ENCODE measurements around the gene PIP5K1B. TPM values are rescaled to one million over a fixed set of nuclear protein-coding genes. Genes with fewer than 3 reads are reported as not detected.
A peak's percentile ranks its signal among the peaks of the same experiment; 100 is the strongest.
"Not testable (repeated sequence)": the region's sequence is repeated elsewhere in the genome, so short reads cannot be mapped to it uniquely, and the experiment has no call there.

The PIP5K1B gene
- total RNA-seq, 3 donors from 2014 or later, result 0.48 to 1.6 (median 0.57) TPM

DNA sequence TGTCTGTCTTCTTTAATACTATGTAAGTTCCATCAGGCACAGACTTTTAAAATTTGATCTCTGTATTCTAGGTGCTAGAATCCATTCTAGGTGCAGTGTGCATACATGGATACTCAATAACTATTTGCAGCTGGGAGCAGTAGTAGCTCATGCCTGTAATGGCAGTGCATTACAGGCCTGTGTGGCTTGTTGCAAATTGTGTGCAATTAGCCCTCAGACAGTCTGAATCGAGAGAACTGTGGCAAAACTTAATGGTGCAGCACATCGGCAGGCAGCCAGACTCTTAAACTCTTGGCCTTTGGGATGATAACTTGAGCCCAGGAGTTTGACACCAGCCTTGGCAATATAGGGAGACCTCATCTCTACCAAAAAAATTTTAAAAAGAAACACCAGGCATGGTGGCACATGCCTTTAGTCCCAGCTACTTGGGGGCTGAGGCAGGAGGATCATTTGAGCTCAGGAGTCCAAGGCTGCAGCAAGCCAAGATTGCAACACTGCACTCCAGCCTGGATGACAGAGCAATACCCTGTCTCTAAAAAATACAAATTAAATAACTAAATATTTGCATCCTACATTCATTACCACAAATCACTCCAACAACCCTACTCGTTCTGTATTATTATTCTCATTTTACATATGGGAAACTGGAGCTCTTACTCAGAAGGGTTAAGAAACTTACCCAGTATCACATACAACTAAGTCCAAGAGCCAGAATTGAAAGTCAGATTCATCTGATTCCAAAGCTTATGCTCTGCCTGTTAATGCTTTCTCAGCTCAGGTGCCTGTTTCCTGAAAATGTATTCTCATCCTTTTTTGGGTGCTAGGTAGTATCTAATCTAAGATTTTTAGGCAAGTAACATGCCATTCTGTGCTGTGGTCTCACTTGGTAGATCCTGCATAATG, 278.7 kb downstream of the PIP5K1B start:
- no peak for DNase-seq
- ATAC-seq, result no peak
- Mint-ChIP-seq H3K4me1 (ENCODE audit: low read depth) (peaks cover 11% of the 10 kb centered on the region), H3K9me3 (no peaks in the 10 kb centered on the region), H3K27me3 (ENCODE audit: low read depth) (no peaks in the 10 kb centered on the region), H3K36me3 (ENCODE audit: insufficient read depth) (no peaks in the 10 kb centered on the region), H3K4me3 (no peak overlapping the region)

DNA sequence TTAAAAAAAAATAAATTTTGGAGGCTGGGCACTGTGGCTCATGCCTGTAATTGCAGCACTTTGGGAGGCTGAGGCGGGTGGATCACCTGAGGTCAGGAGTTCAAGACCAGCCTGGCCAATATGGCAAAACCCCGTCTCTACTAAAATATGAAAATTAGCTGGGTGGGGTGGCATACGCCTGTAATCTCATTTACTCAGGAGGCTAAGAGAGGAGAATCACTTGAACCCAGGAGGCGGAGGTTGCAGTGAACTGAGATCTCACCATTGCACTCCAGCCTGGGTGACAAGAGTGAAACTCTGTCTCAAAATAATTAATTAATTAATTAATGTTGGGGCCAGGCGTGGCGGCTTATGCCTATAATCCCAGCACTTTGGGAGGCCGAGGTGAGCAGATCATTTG, 281.9 kb downstream of the PIP5K1B start:
- H3K27me3 Mint-ChIP-seq (ENCODE audit: low read depth); H3K4me3 Mint-ChIP-seq; H3K9me3 Mint-ChIP-seq: not testable (repeated sequence)

DNA sequence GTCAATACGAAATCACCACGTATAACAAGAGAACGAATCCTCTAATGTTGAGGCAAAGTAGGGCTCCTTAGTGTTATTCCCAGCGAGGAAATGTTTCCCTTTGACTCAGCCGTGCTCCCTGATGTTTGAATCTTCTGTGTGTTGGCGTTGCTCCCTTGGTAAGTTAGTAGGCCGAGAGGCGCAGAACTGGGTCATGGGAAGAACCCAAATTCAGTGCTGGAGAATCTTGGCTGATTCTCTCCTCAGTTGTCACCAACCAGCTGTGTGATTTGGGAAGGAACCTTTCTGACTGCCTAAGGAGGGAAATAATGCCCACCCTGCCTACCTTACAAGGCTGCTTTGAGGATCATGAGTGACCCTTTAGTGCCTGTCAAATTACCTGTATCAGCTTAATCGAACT, 286.4 kb downstream of the PIP5K1B start:
- H3K9me3 Mint-ChIP-seq, result no peaks in the 10 kb centered on the region
- no peak overlapping the region for H3K4me3 Mint-ChIP-seq
- no peaks in the 10 kb centered on the region for H3K36me3 Mint-ChIP-seq (ENCODE audit: insufficient read depth)
- DNase-seq, result no peak
- H3K4me1 Mint-ChIP-seq (ENCODE audit: low read depth), result peaks cover 7% of the 10 kb centered on the region
- no peak for ATAC-seq
- H3K27me3 Mint-ChIP-seq (ENCODE audit: low read depth), result peaks cover 3% of the 10 kb centered on the region

More for the DNA sequence above, 281.9 kb downstream of the PIP5K1B start:
- H3K36me3 Mint-ChIP-seq (ENCODE audit: insufficient read depth); H3K4me1 Mint-ChIP-seq (ENCODE audit: low read depth); DNase-seq; ATAC-seq: not testable (repeated sequence)

DNA sequence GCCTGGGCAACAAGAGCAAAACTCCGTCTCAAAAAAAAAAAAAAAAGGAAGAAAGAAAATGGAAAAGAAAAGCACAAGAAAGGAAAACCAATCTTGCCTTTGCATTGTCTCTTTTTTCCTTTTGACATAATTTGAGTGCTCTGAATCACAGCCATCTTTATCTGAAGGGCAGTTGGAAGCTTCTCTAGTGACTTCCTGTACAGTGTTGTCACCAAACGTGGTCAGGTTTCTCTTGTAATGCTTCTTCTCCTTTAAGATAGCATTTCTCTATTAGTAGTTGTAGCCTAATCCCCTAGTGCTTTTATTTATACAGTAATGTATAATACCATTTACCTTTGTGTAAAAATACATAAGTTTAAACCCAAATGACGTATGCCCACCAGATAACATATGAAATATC, 290.7 kb downstream of the PIP5K1B start:
- ATAC-seq, result no peak
- Mint-ChIP-seq H3K4me3 (no peak overlapping the region), H3K9me3 (no peaks in the 10 kb centered on the region), H3K4me1 (ENCODE audit: low read depth) (peaks cover 27% of the 10 kb centered on the region), H3K36me3 (ENCODE audit: insufficient read depth) (no peaks in the 10 kb centered on the region), H3K27me3 (ENCODE audit: low read depth) (peaks cover 3% of the 10 kb centered on the region)
- DNase-seq, result no peak

DNA sequence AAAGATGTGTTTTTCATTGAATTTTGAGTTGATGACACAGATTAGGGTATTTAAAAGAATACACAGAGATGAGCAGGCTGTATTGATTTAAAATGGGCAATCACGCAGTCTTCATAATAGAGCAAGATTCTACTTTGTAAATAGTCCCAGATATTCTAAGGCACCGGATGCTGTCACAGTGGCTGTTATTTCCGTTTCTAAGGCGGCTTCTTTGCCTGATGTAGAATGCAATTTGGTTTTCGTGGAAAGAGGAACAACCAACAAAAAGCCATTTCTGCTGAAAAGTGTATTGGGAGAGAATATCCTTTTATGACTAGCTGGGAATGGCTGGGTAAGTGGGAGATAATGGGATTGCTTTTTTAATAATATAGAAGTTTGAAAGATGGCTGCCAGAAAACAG, 291.4 kb downstream of the PIP5K1B start:
- H3K4me3 Mint-ChIP-seq, result peak overlapping the region; percentile 51
- ATAC-seq, result no peak

DNA sequence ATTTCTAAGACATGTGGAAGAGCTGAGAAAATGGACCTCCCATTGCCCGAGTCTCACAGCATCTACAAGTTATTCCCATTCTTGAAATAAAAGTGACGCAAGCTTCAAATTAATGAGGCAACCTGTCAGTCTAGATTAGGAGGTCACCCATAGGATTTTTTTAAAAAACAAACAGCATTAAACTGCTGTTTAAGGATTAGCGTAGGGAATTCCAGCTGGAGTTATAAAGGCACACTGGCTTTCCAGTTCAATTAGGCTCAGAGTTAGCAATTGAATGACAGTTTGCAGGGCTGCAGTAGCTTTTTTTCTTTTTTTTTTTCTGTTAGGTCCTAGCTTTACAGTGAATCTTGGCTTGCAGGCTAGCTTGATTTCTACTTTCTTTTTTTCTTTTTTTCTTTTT, 292.6 kb downstream of the PIP5K1B start:
- peaks cover 3% of the 10 kb centered on the region for H3K27me3 Mint-ChIP-seq (ENCODE audit: low read depth)
- H3K9me3 Mint-ChIP-seq, result no peaks in the 10 kb centered on the region
- peaks cover 27% of the 10 kb centered on the region for H3K4me1 Mint-ChIP-seq (ENCODE audit: low read depth)
- H3K4me3 Mint-ChIP-seq, result no peak overlapping the region
- H3K36me3 Mint-ChIP-seq (ENCODE audit: insufficient read depth), result no peaks in the 10 kb centered on the region
- no peak for ATAC-seq
- no peak for DNase-seq

More for the DNA sequence above, 291.4 kb downstream of the PIP5K1B start:
- peaks cover 27% of the 10 kb centered on the region for H3K4me1 Mint-ChIP-seq (ENCODE audit: low read depth)
- no peaks in the 10 kb centered on the region for H3K9me3 Mint-ChIP-seq
- no peaks in the 10 kb centered on the region for H3K36me3 Mint-ChIP-seq (ENCODE audit: insufficient read depth)
- no peak for DNase-seq
- H3K27me3 Mint-ChIP-seq (ENCODE audit: low read depth), result peaks cover 3% of the 10 kb centered on the region

DNA sequence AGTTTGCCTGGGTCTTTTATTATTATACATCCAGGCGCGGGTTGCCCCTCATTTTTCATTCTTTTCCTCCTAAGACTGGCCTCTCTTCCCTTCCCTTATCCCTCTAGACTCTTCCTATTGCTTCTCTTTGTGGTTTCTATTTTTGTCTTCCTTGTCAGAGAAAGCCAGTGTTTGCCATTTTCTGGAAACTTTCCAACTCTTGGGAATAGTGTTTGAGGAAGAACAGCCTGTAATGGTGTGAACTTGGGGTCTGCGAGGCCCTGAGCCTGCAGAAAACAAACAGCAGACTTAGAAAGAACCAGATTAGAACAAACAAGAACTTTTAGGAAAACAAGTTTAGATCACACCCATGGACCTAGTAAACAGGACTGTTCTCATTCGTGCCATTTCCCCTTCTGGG, 293.3 kb downstream of the PIP5K1B start:
- DNase-seq (no peak), ATAC-seq (no peak)
- no peaks in the 10 kb centered on the region for H3K36me3 Mint-ChIP-seq (ENCODE audit: insufficient read depth)
- H3K27me3 Mint-ChIP-seq (ENCODE audit: low read depth), result no peaks in the 10 kb centered on the region
- H3K4me3 Mint-ChIP-seq, result no peak overlapping the region
- H3K9me3 Mint-ChIP-seq, result no peaks in the 10 kb centered on the region
- peaks cover 27% of the 10 kb centered on the region for H3K4me1 Mint-ChIP-seq (ENCODE audit: low read depth)

DNA sequence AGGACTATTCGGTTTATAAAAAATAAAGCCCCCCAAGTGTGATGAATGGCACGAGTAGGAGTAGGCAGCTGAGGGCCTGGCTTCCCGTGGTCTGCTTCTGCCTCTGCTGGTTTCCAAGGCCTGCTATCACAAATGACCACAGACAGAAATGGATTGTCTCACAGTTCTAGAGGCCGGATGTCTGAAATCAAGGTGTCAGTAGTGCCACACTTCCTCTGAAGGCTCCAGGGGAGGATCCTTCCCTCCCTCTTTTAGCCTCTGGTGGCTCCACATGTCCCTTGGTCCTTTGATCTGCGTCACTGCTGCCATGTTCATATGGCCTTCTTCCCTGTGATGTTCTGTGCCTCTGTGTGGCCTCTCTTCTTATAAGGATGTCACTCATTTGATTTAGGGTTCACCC, 293.8 kb downstream of the PIP5K1B start:
- Mint-ChIP-seq H3K4me3 (no peak overlapping the region), H3K9me3 (no peaks in the 10 kb centered on the region), H3K36me3 (ENCODE audit: insufficient read depth) (no peaks in the 10 kb centered on the region), H3K27me3 (ENCODE audit: low read depth) (no peaks in the 10 kb centered on the region), H3K4me1 (ENCODE audit: low read depth) (peaks cover 27% of the 10 kb centered on the region)
- ATAC-seq (no peak), DNase-seq (no peak)

DNA sequence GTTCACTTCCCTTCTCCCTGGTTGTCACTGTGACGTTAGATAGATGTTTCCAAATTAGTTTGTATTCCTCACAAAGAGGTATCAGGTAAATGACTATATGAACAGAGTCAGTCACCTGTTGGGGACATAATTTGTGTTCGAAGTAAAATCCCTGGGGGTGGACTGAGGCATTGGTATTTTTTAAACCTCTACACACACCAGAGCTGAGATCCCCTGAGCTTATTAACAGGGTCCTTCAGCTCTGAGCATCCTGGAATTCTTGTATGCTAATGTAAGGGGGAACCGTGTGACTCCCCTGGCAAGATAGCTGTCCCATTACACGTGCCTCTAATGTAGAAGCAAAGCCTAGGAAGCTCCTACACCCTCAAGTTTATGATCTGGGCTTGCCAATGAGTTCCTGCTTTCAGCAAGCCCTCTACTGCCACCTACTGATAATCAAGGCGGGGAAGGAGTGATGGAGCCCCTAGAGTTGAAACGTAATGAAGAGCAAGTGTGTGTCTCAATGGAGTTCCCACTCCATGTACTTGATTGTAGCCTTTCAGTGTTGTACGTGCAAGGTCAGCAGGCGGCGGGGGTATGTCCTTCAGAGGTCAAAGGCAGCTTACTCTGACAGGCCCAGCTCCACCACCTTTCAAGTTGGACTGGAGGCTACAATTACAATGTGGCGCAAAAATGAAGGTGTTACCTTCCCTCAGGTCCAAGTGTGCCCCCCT, 294.5 kb downstream of the PIP5K1B start:
- ATAC-seq (peak; percentile 88 to 92), DNase-seq (peak; percentile 54)
- H3K27me3 Mint-ChIP-seq (ENCODE audit: low read depth), result no peaks in the 10 kb centered on the region
- peaks cover 27% of the 10 kb centered on the region for H3K4me1 Mint-ChIP-seq (ENCODE audit: low read depth)
- no peaks in the 10 kb centered on the region for H3K9me3 Mint-ChIP-seq
- no peaks in the 10 kb centered on the region for H3K36me3 Mint-ChIP-seq (ENCODE audit: insufficient read depth)
- H3K4me3 Mint-ChIP-seq, result no peak overlapping the region

DNA sequence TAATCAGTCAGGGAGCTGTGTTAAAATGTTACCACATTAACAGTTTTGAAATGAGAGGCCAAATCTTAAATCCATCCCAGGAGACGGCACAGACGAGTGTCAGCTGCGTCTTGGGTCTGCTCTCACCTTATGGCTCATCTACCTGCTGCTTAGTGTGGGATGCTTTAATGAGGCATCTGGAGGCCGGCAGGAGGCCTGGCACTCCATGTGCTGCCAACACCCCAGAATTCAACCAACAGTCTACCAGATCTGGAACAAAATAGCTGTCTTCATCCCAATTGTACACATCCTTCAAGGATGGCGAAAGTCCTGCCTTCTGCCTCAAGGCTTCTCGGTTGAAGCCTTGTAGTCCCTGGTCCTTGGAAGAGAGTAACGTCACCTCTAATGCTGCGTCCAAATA, 296.9 kb downstream of the PIP5K1B start:
- H3K27me3 Mint-ChIP-seq (ENCODE audit: low read depth), result peaks cover under 1% of the 10 kb centered on the region
- no peak for ATAC-seq
- no peak overlapping the region for H3K4me3 Mint-ChIP-seq

DNA sequence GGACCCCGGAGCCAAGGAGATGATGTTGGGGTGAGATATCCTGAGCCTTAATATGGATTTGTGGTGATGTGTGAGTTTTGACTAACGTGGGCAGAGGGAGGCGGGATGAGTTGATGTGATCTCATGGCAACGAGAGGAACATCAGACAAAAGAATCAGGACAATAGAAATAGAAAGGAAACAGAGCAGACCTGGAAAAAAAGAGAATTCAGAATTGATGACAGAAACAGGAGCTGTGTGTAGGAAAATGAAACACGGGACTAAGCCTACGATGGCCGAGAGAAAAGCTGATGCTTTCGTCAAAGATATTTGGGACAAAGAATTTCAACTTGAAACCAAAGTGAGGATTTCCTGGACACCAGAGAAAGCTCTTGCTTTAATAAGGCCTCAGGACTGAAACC, 298.0 kb downstream of the PIP5K1B start:
- Mint-ChIP-seq H3K4me1 (ENCODE audit: low read depth) (peaks cover 10% of the 10 kb centered on the region), H3K36me3 (ENCODE audit: insufficient read depth) (no peaks in the 10 kb centered on the region), H3K27me3 (ENCODE audit: low read depth) (peaks cover 4% of the 10 kb centered on the region), H3K9me3 (no peaks in the 10 kb centered on the region), H3K4me3 (no peak overlapping the region)
- ATAC-seq (no peak), DNase-seq (no peak)

More for the DNA sequence above, 296.9 kb downstream of the PIP5K1B start:
- DNase-seq, result no peak
- no peaks in the 10 kb centered on the region for H3K9me3 Mint-ChIP-seq
- H3K36me3 Mint-ChIP-seq (ENCODE audit: insufficient read depth), result no peaks in the 10 kb centered on the region
- H3K4me1 Mint-ChIP-seq (ENCODE audit: low read depth), result peaks cover 15% of the 10 kb centered on the region

DNA sequence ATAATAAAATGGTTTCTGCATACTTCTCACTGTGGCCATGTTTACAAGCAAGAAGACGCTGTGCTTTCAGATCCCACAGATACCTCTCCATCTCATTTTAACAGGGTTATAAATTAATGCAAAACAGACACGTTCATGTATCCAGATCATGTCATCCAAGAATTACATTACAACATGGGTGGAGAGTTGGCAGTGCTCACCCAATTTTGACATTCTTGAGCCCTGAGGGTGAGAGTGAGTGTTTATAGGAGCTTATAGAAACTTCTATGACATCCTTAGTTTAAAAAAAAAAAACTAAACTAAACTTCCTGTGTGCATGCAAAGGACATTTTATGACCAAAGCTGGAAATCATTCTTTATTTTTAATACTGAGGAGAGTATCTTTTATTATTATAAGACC, 299.8 kb downstream of the PIP5K1B start:
- ATAC-seq (no peak), DNase-seq (no peak)
- Mint-ChIP-seq H3K9me3 (no peaks in the 10 kb centered on the region), H3K4me1 (ENCODE audit: low read depth) (no peaks in the 10 kb centered on the region), H3K27me3 (ENCODE audit: low read depth) (peaks cover 4% of the 10 kb centered on the region), H3K36me3 (ENCODE audit: insufficient read depth) (no peaks in the 10 kb centered on the region), H3K4me3 (no peak overlapping the region)

DNA sequence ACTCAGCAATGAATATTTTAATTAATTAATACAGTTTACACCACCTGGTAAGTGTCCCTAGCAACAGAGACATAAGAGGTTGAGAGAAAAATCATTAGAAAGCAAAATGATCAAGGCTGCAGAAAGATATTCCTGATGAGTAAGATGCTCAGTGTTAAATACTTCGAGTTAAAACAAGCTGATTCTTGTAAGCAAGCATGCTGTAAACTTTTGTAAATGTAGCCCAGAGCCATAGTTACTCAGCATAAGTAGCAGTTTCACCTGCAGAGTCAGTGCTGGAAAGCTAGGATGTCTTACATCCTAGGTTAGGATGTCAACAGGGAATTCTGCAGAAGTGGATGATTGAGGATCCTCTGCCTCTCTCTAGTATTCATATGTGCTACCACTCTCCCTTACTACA, 304.7 kb downstream of the PIP5K1B start:
- H3K36me3 Mint-ChIP-seq (ENCODE audit: insufficient read depth), result no peaks in the 10 kb centered on the region
- peaks cover 13% of the 10 kb centered on the region for H3K27me3 Mint-ChIP-seq (ENCODE audit: low read depth)
- H3K4me1 Mint-ChIP-seq (ENCODE audit: low read depth), result peaks cover 8% of the 10 kb centered on the region

DNA sequence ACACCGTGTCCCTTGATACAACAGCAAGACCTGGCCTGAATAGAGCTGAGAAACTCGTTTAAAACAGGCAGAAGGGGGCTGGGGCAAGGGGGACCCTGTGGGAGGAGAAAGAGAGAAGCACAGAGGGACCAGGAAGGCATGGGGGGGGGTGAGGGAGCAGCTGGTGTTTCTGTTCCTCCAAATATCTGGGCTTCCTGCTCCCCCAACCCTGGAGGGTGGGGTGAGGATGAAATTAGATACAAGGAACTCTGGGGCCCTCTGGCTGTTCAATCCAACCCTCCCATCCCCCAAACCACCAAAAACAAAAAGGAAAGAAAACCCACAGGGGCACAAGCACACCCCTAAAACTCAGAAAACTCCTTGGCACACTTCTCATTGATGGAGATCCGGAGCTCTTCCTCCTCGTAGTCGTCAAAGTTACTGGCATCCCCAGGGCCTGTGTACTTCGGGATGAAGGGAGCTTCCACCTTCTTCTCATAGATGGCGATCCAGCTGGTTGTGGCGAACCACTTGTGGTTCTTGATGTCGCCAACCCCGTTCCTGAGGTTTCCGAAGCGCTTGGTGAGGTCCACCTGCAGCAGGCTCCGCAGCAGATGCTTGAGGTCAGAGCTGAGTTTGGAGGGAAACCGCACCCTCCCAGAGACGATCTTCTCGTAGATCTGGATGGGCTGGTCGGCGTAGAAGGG, 307.8 kb downstream of the PIP5K1B start:
- no peak overlapping the region for H3K4me3 Mint-ChIP-seq
- ATAC-seq, result no peak

More for the DNA sequence above, 304.7 kb downstream of the PIP5K1B start:
- DNase-seq (no peak), ATAC-seq (no peak)
- Mint-ChIP-seq H3K4me3 (no peak overlapping the region), H3K9me3 (no peaks in the 10 kb centered on the region)

More for the DNA sequence above, 307.8 kb downstream of the PIP5K1B start:
- Mint-ChIP-seq H3K4me1 (ENCODE audit: low read depth) (peaks cover 8% of the 10 kb centered on the region), H3K9me3 (no peaks in the 10 kb centered on the region), H3K36me3 (ENCODE audit: insufficient read depth) (no peaks in the 10 kb centered on the region), H3K27me3 (ENCODE audit: low read depth) (peaks cover 10% of the 10 kb centered on the region)
- no peak for DNase-seq

Measured in activated T-cell treated with anti-CD3 and anti-CD28 coated beads, Interleukin-2, amount 50 U/mL, for 4 hours (primary cell).